ENCODE measurements around the gene EHD3.

EHD3 gene

GRCh38 chr2:31296641-31297287 is 62.8 kb downstream of the EHD3 start:
- no peak for DNase-seq

GRCh38 chr2:31297751-31298150 is 63.8 kb downstream of the EHD3 start:
- DNase-seq, result no peak

- DNase-seq, result no peak
Observed at GRCh38 chr2:31299547-31299946, 65.6 kb downstream of the EHD3 start.

GRCh38 chr2:31300309-31300708 is 66.4 kb downstream of the EHD3 start:
- DNase-seq, result no peak

GRCh38 chr2:31302940-31303563 is 69.1 kb downstream of the EHD3 start:
- DNase-seq, result no peak

GRCh38 chr2:31304816-31305215 is 70.9 kb downstream of the EHD3 start:
- DNase-seq, result no peak

GRCh38 chr2:31312898-31313297 is 78.9 kb downstream of the EHD3 start:
- DNase-seq, result no peak

- DNase-seq, result no peak
Observed at GRCh38 chr2:31314761-31315160, 80.8 kb downstream of the EHD3 start.

- DNase-seq, result no peak
Observed at GRCh38 chr2:31317396-31317795, 83.4 kb downstream of the EHD3 start.

- DNase-seq, result peak; percentile 28
Observed at GRCh38 chr2:31318361-31319336, 84.7 kb downstream of the EHD3 start.
